ENCODE results near the gene TRIM10.

Gene TRIM10

GRCh38 chr6:30160785-30161531, at the start of gene TRIM10:
Gene TRIM10 (minus strand): TSS chr6:30161211. CDS start chr6:30160858, 353 bp downstream.
- DNase-seq = peak; percentile 91

GRCh38 chr6:30207619-30208295, 46.7 kb upstream of the TRIM10 start:
- DNase-seq = no peak

- DNase-seq = no peak
These were observed 46.0 kb upstream of the TRIM10 start for GRCh38 chr6:30206799-30207618.

- no peak for DNase-seq
These were observed 45.1 kb upstream of the TRIM10 start for GRCh38 chr6:30206152-30206551.

GRCh38 chr6:30204116-30204515, 43.1 kb upstream of the TRIM10 start:
- no peak for DNase-seq

- no peak for DNase-seq
These were observed 41.4 kb upstream of the TRIM10 start for GRCh38 chr6:30202366-30202765.

GRCh38 chr6:30200551-30201281, 39.7 kb upstream of the TRIM10 start:
- peak; percentile 67 for DNase-seq

- no peak for DNase-seq
These were observed 37.4 kb upstream of the TRIM10 start for GRCh38 chr6:30198166-30199084.

- DNase-seq = no peak
These were observed 35.4 kb upstream of the TRIM10 start for GRCh38 chr6:30196376-30196775.

- DNase-seq = no peak
These were observed 34.9 kb upstream of the TRIM10 start for GRCh38 chr6:30195951-30196350.

GRCh38 chr6:30194797-30195690, 34.0 kb upstream of the TRIM10 start:
- no peak for DNase-seq

GRCh38 chr6:30192076-30192475, 31.1 kb upstream of the TRIM10 start:
- no peak for DNase-seq

- no peak for DNase-seq
These were observed 27.5 kb upstream of the TRIM10 start for GRCh38 chr6:30188541-30188940.

GRCh38 chr6:30185846-30186484, 25.0 kb upstream of the TRIM10 start:
- no peak for DNase-seq

GRCh38 chr6:30184417-30185031, 23.5 kb upstream of the TRIM10 start:
- no peak for DNase-seq

- DNase-seq = no peak
These were observed 19.1 kb upstream of the TRIM10 start for GRCh38 chr6:30180145-30180544.

- DNase-seq = no peak
These were observed 17.8 kb upstream of the TRIM10 start for GRCh38 chr6:30178837-30179236.

- no peak for DNase-seq
These were observed 14.8 kb upstream of the TRIM10 start for GRCh38 chr6:30175765-30176164.

- DNase-seq = no peak
These were observed 11.7 kb upstream of the TRIM10 start for GRCh38 chr6:30172681-30173080.
